Pancreas (tissue), 10 donors: Measurements from ENCODE around the gene ERP27. TPM values are rescaled to one million over a fixed set of nuclear protein-coding genes. Genes with fewer than 3 reads are reported as not detected.
A peak's percentile ranks its signal among the peaks of the same experiment; 100 is the strongest.

ENCODE experiments used
- ATAC-seq, 4 donors: fragments of 200-7000 bp; cut with Tn5 transposase; one replicate each; pipeline versions ENCODE4 v1.8.0 to v1.9.1; 2020; ENCODE audit warnings: mild to moderate bottlenecking in 4 of 4, moderate library complexity in 4 of 4
- DNase-seq, 6 donors: peaks; one replicate each; pipeline ENCODE4 v3.0.0-alpha.2; 2020
- FAIRE-seq: peaks from 2 replicates; lab custom pipeline; 2012; peaks lifted over from hg19 to GRCh38; lab: Jason Lieb, UNC
- H3K27ac ChIP-seq, 4 donors: fragments of 200-600 bp; sonication (generic); 1 replicate in 3 of 4; 2 replicates in 1 of 4; pipeline versions ENCODE4 v1.5.0 to v1.8.0; 2020
- H3K27me3 ChIP-seq, 4 donors: fragments of 200-600 bp; one replicate each; pipeline ENCODE4 v1.8.0; 2021
- H3K36me3 ChIP-seq, 3 donors: fragments of 200-600 bp; sonication (generic) in 1 of 3; one replicate each; pipeline versions ENCODE4 v1.5.0 to v1.8.0; 2020 to 2021
- H3K4me1 ChIP-seq, 3 donors: fragments of 200-600 bp; one replicate each; pipeline ENCODE4 v1.8.0; 2021
- H3K4me3 ChIP-seq, 4 donors: fragments of 200-600 bp; sonication (generic) in 2 of 4; one replicate each; pipeline versions ENCODE4 v1.5.0 to v1.8.0; 2020 to 2021
- H3K9me3 ChIP-seq, 4 donors: fragments of 200-600 bp; one replicate each; pipeline ENCODE4 v1.8.0; 2021
- WGBS, 2 donors: extraction: QIAGEN DNeasy Blood & Tissue Kit; methylation state at CpG; one replicate each; pipeline ENCODE4 v1.1.7; 2013; 5-methylcytosine and 5-hydroxymethylcytosine counted together
- intact Hi-C, 3 donors: fragments of 100-400 bp; cut with DNase I; formaldehyde crosslinking; loops; one replicate each; pipeline versions ENCODE4 v1.11.1 to v1.14.2; 2022
- polyA plus RNA-seq, 2 donors: library from polyadenylated mRNA; stranded (reverse); fragments of 200-250 nt; gene quantifications; one replicate each; pipeline ENCODE4 v1.2.3, GENCODE V29; 2013
- total RNA-seq, 6 donors: library from RNA; stranded (reverse); fragmentation: NEBNext Ultra II Directional in 4 of 6; extraction: Animal tissue kit (Norgen Biotek cat#: 25700) in 4 of 6; gene quantifications; one replicate each; pipeline versions ENCODE4 v1.2.1 to v1.2.4, GENCODE V29; 2021 to 2023
- TF ChIP-seq, protein P1 (sequence below), 4 donors: fragments of 200-600 bp; sonication (generic) in 3 of 4; IDR thresholded peaks; one replicate each; pipeline versions ENCODE4 v1.5.0 to v1.8.0; 2021; ENCODE audit warnings: antibody characterized with exemption in 4 of 4
- donor health status: healthy with polysubstance abuse.
- donor health status: DM: no; HTN: no; CAD: no; lungs with moderate emphysema.
- donor health status: DM: no; HTN: no; CAD: no.
- donor health status: control.
- donor health status: control.
- donor health status: Bipolar disorder and iron deficiency.
- donor health status: DM: yes; HTN: yes; CAD: no.
- donor health status: DM: no; HTN: no; CAD: no.
- donor health status: DM: no; HTN: no; CAD: no.
- donor health status: DM: yes; HTN: yes; CAD: no.

Gene ERP27
- total and polyA plus RNA-seq, 8 donors: 41.8 to 267 (median 97.7) TPM

DNA sequence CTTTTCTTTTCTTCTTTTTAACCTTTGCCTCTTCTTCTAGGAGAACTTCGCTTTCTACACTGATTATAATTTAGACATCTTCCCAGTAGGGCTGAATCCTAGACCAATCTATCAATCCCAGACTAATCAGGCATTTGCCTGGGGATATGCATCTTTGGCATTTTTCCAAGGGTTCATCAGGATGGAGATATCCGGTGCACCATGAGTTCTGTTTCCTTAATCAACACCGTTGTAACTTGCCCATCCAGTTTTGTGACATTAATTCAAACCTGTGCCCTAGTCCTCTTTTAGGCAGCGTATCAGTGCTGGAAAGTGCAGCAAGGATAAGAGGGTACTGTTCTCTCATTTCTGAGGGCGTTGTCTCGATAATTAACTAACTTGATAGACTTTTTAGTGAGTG is 52.1 kb downstream of the ERP27 start:
- peak overlapping the region in 1 of 4 donors; percentile 5 for H3K27ac ChIP-seq
- no peaks in the 10 kb centered on the region for H3K36me3 ChIP-seq
- WGBS, 2 donors: 54 to 55% methylated on average over 6 of the region's 6 CpGs

DNA sequence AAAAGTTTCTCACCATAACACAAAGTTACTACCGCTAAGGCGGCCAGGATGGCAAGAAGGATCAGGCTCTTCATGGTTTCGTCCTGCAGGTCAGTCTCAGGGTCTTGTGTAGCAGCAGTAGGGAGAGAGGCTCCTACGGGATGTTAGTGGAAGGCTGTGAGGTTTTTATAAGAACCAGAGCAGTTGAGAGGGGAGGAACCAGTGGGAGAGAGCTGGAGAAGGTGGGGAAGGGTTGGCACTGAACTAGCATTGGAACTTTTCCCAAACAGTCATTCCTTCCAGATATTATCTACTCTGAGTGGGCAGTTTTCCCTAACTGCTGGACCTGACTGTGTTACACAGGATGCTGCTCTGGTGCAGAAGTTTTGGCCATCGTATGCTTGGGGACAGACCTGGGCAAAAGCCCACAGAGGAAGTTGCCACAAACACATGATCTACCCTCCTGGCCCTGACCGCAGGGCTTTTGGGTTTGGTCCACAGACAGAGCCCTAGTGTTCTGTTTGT is 52.6 kb downstream of the ERP27 start, which contains the start of gene MGP:
TSS of gene MGP (minus strand) at position 137 of the 504 bp plus-strand sequence. CDS start at position 74, 63 bp downstream.
- H3K27me3 ChIP-seq: no peaks in the 10 kb centered on the region
- H3K9me3 ChIP-seq: no peaks in the 10 kb centered on the region
- peak within 1 kb of the TSS in 2 of 4 donors; percentile 2 to 9 for H3K4me3 ChIP-seq
- TF ChIP-seq, protein P1, sequence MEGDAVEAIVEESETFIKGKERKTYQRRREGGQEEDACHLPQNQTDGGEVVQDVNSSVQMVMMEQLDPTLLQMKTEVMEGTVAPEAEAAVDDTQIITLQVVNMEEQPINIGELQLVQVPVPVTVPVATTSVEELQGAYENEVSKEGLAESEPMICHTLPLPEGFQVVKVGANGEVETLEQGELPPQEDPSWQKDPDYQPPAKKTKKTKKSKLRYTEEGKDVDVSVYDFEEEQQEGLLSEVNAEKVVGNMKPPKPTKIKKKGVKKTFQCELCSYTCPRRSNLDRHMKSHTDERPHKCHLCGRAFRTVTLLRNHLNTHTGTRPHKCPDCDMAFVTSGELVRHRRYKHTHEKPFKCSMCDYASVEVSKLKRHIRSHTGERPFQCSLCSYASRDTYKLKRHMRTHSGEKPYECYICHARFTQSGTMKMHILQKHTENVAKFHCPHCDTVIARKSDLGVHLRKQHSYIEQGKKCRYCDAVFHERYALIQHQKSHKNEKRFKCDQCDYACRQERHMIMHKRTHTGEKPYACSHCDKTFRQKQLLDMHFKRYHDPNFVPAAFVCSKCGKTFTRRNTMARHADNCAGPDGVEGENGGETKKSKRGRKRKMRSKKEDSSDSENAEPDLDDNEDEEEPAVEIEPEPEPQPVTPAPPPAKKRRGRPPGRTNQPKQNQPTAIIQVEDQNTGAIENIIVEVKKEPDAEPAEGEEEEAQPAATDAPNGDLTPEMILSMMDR (IDR thresholded peaks at IDR 0.05): no peak
- H3K27ac ChIP-seq: peak within 1 kb of the TSS in 2 of 4 donors; percentile 17 to 48
- no peaks in the 10 kb centered on the region for H3K36me3 ChIP-seq
- 55 to 67% methylated on average over 6 of the region's 6 CpGs for WGBS, 2 donors
- intact Hi-C loops: no loop called here
- peaks cover 0 to 6% (median 0%) of the 10 kb centered on the region in 3 donors for H3K4me1 ChIP-seq
- ATAC-seq (peak in 3 of 4 donors; percentile 60 to 68 (median 61)), DNase-seq (peak in 1 of 6 donors; percentile 29), FAIRE-seq (no peak)

More for the DNA sequence above, 52.1 kb downstream of the ERP27 start:
- FAIRE-seq (no peak), DNase-seq (no peak), ATAC-seq (peak in 1 of 4 donors; percentile 19)
- no peaks in the 10 kb centered on the region for H3K27me3 ChIP-seq
- H3K9me3 ChIP-seq: no peaks in the 10 kb centered on the region
- TF ChIP-seq, protein P1 (IDR thresholded peaks at IDR 0.05): no peak
- peaks cover 0 to 6% (median 0%) of the 10 kb centered on the region in 3 donors for H3K4me1 ChIP-seq
- intact Hi-C loops: no loop called here
- no peak overlapping the region for H3K4me3 ChIP-seq

DNA sequence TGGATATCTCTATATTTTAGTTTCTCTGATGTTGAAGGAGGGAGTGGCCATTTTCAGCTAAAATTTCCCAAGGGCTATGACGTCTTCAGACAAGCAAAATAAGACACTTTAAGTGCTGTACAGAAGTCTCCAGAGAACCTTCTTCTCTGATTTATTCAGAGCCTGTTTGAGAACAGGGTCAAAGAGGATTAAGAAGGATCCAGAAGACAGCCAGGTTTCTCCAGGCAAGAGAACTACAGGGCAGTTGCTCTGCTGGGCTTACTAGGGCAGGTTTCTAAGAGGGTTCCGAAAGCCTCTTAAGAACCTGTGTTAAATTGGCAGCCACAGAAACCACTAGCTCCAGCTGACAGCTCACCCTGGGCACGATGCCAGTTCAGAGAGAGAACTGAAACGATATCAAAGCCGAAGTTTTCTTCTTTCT is 53.9 kb downstream of the ERP27 start:
- Histone ChIP-seq H3K4me3 (peak overlapping the region in 1 of 4 donors; percentile 9), H3K9me3 (no peaks in the 10 kb centered on the region), H3K27ac (peak overlapping the region in 2 of 4 donors; percentile 17 to 40), H3K36me3 (no peaks in the 10 kb centered on the region), H3K4me1 (peaks cover 0 to 6% (median 0%) of the 10 kb centered on the region in 3 donors), H3K27me3 (no peaks in the 10 kb centered on the region)
- intact Hi-C loops: no loop called here
- TF ChIP-seq, protein P1 (IDR thresholded peaks at IDR 0.05): no peak
- FAIRE-seq (no peak), DNase-seq (peak; percentile 62 to 86 (median 80)), ATAC-seq (peak; percentile 55 to 87 (median 83))
- 1 to 2% methylated on average over 5 of the region's 5 CpGs for WGBS, 2 donors

DNA sequence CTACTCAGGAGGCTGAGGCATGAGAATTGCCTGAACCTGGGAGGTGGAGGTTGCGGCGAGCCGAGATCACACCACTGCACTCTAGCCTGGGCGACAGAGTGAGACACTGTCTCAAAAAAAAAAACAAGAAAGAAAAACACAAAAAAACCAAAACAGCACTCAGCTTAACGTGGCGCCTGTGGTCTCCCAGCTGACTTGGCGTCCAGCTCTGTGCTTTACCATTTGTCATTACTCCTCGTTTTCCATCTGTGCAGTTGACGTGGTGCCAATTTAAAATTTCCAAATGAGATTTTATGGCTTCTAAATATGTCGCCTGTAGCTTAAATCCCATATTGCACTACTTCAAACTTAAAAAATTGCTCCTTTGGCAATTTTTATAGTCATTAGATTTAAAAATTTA is 54.7 kb downstream of the ERP27 start:
- no peak for ATAC-seq
- Histone ChIP-seq H3K4me1 (peaks cover 0 to 6% (median 0%) of the 10 kb centered on the region in 3 donors), H3K36me3 (no peaks in the 10 kb centered on the region), H3K27ac (no peak overlapping the region), H3K9me3 (no peaks in the 10 kb centered on the region), H3K4me3 (no peak overlapping the region), H3K27me3 (no peaks in the 10 kb centered on the region)
- no peak for FAIRE-seq
- intact Hi-C loops: no loop called here
- DNase-seq: no peak
- WGBS, 2 donors: 84 to 94% methylated on average over 10 of the region's 10 CpGs
- TF ChIP-seq, protein P1 (IDR thresholded peaks at IDR 0.05): no peak

DNA sequence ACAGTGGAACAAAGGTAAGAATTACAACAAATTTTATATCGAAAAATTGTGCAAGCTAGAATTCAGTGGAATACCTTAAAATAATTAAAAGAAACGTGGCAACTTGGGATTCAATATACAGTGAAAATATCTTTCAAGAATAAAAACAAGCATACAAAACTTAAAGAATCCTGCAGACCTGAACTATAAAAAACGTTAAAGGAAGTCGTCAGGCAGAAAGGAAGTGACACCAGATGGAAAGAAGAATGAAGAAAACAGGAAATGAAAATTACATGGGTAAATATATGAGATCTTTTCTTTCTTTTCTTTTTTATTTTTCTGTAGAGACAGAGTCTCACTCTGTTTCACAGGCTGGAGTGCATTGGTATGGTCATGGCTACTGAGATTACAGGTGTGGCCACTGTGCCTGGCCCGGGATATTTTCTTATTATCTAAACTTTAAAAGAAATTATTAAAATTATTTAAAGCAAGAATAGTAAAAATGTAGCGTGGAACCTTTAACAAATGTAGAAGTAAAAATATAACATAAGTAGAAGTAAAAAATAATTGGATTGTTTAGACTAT is 57.4 kb downstream of the ERP27 start:
- 83 to 88% methylated on average over 6 of the region's 6 CpGs for WGBS, 2 donors
- TF ChIP-seq, protein P1 (IDR thresholded peaks at IDR 0.05): no peak
- Histone ChIP-seq H3K27me3 (no peaks in the 10 kb centered on the region), H3K4me1 (peaks cover 0 to 6% (median 0%) of the 10 kb centered on the region in 3 donors), H3K27ac (no peak overlapping the region), H3K4me3 (no peak overlapping the region), H3K36me3 (no peaks in the 10 kb centered on the region), H3K9me3 (no peaks in the 10 kb centered on the region)
- intact Hi-C loops: no loop called here
- FAIRE-seq: peak; percentile 37
- no peak for DNase-seq
- ATAC-seq: no peak
